WTC11 (cell line): ENCODE results near the gene HSPA12A. TPM values are rescaled to one million over a fixed set of nuclear protein-coding genes. Genes with fewer than 3 reads are reported as not detected.
A peak's percentile ranks its signal among the peaks of the same experiment; 100 is the strongest.

Experiments
- ATAC-seq: fragments of 200-7000 bp; cut with Tn5 transposase; 2 replicates; pipeline ENCODE4 v1.10.0; 2021; ENCODE audit warnings: mild to moderate bottlenecking, moderate library complexity
- CTCF ChIA-PET: fragments of 300-600 bp; sonication (Branson Sonifier 250); formaldehyde crosslinking; loops from one replicate; lab custom pipeline; 2021; ENCODE audit warnings: antibody characterized with exemption; lab: Charles Lee
- POLR2A ChIA-PET: fragments of 350-600 bp; sonication (Branson Sonifier 250); formaldehyde crosslinking; loops from one replicate; lab custom pipeline; 2021; ENCODE audit warnings: antibody characterized with exemption; lab: Charles Lee
- DNase-seq: peaks from one replicate; pipeline ENCODE4 v3.0.0; 2021; ENCODE audit warnings: low spot score
- H3K27ac Mint-ChIP-seq: 2 replicates; pipeline ENCODE4 v1.8.0; 2021; ENCODE audit warnings: mixed read lengths
- H3K27me3 Mint-ChIP-seq: 2 replicates; pipeline ENCODE4 v1.8.0; 2021; ENCODE audit warnings: low read depth, mild to moderate bottlenecking, moderate library complexity, mixed read lengths
- H3K36me3 Mint-ChIP-seq: 2 replicates; pipeline ENCODE4 v1.8.0; 2021; ENCODE audit warnings: mixed read lengths
- H3K4me1 Mint-ChIP-seq: 2 replicates; pipeline ENCODE4 v1.8.0; 2022; ENCODE audit warnings: mixed read lengths
- H3K4me3 Mint-ChIP-seq: 2 replicates; pipeline ENCODE4 v1.8.0; 2021; ENCODE audit warnings: mild to moderate bottlenecking, moderate library complexity, mixed read lengths
- H3K9me3 Mint-ChIP-seq: 2 replicates; pipeline ENCODE4 v1.8.0; 2021; ENCODE audit warnings: mixed read lengths
- ATF1 ChIP-seq: sonication (generic); formaldehyde crosslinking; IDR thresholded peaks from 2 replicates; pipeline ENCODE4 v1.8.1; 2023; ENCODE audit warnings: mild to moderate bottlenecking, moderate library complexity, missing genetic modification reagents
- CREM ChIP-seq: sonication (generic); formaldehyde crosslinking; IDR thresholded peaks from 2 replicates; pipeline ENCODE4 v1.8.1; 2022; ENCODE audit warnings: mild to moderate bottlenecking, missing genetic modification reagents, moderate library complexity
- FOXJ3 ChIP-seq: sonication (generic); formaldehyde crosslinking; IDR thresholded peaks from 2 replicates; pipeline ENCODE4 v1.9.0; 2021; ENCODE audit warnings: missing genetic modification reagents, mild to moderate bottlenecking, borderline replicate concordance
- FOXP1 ChIP-seq: sonication (generic); formaldehyde crosslinking; IDR thresholded peaks from 2 replicates; pipeline ENCODE4 v1.8.0; 2022; ENCODE audit warnings: missing genetic modification reagents, mild to moderate bottlenecking, moderate library complexity, borderline replicate concordance
- IRF2 ChIP-seq: sonication (generic); formaldehyde crosslinking; IDR thresholded peaks from 2 replicates; pipeline ENCODE4 v1.8.0; 2022; ENCODE audit warnings: low read depth, missing genetic modification reagents, borderline replicate concordance
- JAZF1 ChIP-seq: fragments of 250-450 bp; sonication (Bioruptor Pico); IDR thresholded peaks from 2 replicates; pipeline ENCODE4 v1.9.0; 2021; ENCODE audit warnings: moderate library complexity, mild to moderate bottlenecking, inconsistent platforms
- KAT7 ChIP-seq: sonication (generic); formaldehyde crosslinking; IDR thresholded peaks from 2 replicates; pipeline ENCODE4 v1.8.1; 2023; ENCODE audit warnings: missing genetic modification reagents, mild to moderate bottlenecking, borderline replicate concordance
- MLX ChIP-seq: sonication (generic); formaldehyde crosslinking; IDR thresholded peaks from 2 replicates; pipeline ENCODE4 v1.8.1; 2023; ENCODE audit warnings: mild to moderate bottlenecking, missing genetic modification reagents, moderate library complexity
- MYBL2 ChIP-seq: sonication (generic); formaldehyde crosslinking; IDR thresholded peaks from 2 replicates; pipeline ENCODE4 v1.8.1; 2023; ENCODE audit warnings: mild to moderate bottlenecking, moderate library complexity, missing genetic modification reagents
- NFATC4 ChIP-seq: fragments of 250-450 bp; sonication (Bioruptor Pico); IDR thresholded peaks from 2 replicates; pipeline ENCODE4 v1.9.0; 2021; ENCODE audit warnings: mild to moderate bottlenecking
- SP1 ChIP-seq: sonication (generic); formaldehyde crosslinking; conservative IDR thresholded peaks from 2 replicates; pipeline ENCODE4 v1.8.1; 2022; ENCODE audit warnings: missing genetic modification reagents
- ZBTB21 ChIP-seq: sonication (generic); formaldehyde crosslinking; IDR thresholded peaks from 2 replicates; pipeline ENCODE4 v1.8.1; 2023; ENCODE audit warnings: mild to moderate bottlenecking, missing genetic modification reagents, borderline replicate concordance
- ZNF416 ChIP-seq: fragments of 250-450 bp; sonication (Bioruptor Pico); IDR thresholded peaks from 2 replicates; pipeline ENCODE4 v1.9.0; 2021; ENCODE audit warnings: mild to moderate bottlenecking, inconsistent platforms
- ZSCAN18 ChIP-seq: fragments of 250-450 bp; sonication (Bioruptor Pico); IDR thresholded peaks from 2 replicates; pipeline ENCODE4 v2.1.2; 2022; ENCODE audit warnings: mild to moderate bottlenecking, moderate library complexity
- total RNA-seq: library from RNA; stranded (reverse); gene quantifications from 3 replicates; pipeline ENCODE4 v1.2.3, GENCODE V29; 2021
- TF ChIP-seq, protein P1 (sequence below): fragments of 250-450 bp; sonication (Bioruptor Pico); IDR thresholded peaks from 2 replicates; pipeline ENCODE4 v1.8.0; 2021; ENCODE audit warnings: mild to moderate bottlenecking
- TF ChIP-seq, protein P2 (sequence below): sonication (generic); formaldehyde crosslinking; IDR thresholded peaks from 2 replicates; pipeline ENCODE4 v1.8.0; 2023; ENCODE audit warnings: mild to moderate bottlenecking, missing genetic modification reagents
- TF ChIP-seq, protein P3 (sequence below): sonication (generic); formaldehyde crosslinking; IDR thresholded peaks from 2 replicates; pipeline ENCODE4 v1.8.0; 2022; ENCODE audit warnings: mild to moderate bottlenecking, missing genetic modification reagents
- TF ChIP-seq, protein P4 (sequence below): sonication (generic); formaldehyde crosslinking; IDR thresholded peaks from 2 replicates; pipeline ENCODE4 v1.8.1; 2022; ENCODE audit warnings: low read depth, mild to moderate bottlenecking, moderate library complexity, missing genetic modification reagents, borderline replicate concordance

The HSPA12A gene
- total RNA-seq, 1 experiment from 2014 or later = 7.2 TPM

DNA sequence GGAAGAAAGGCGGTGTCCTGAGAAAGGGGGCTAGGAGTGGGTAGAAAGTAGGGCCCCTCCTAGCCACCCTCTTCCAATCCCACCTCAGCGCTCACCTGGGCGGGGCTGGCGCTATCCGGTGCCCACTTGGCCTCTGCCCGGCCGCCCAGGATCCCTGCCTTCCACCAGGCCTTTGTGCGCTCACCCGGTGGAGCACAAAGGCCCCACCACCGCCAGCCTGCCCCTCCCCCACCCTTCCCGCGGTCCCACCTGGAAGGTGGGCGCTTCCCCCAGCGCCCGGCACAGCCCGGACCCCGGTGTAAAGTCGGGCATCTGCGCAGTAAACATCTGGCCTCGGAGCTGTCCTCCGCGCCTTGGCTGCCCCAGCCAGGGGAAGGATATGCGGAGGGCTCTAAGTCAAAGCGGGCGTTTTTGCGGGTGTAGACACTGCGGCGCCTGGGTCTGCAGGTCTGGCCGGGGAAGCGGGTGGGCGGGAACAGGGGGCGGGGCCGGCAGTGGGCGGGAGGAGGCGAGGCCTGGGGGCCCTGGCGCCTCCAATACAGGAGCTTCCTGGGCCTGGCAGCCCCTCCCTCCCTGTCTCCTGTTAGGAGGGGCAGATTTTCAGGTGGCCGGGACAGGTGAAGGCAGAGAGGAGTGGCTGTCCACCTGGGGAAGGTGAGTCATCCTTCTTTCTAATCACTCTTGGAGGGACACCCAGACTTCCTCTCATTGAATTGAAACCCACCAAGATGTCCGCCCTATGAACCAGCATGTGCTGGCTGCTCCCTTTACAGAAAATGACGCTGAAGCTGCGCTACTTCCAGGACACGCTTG is 72.3 kb downstream of the HSPA12A start:
- CTCF ChIA-PET = interaction anchor here (0.8 to 1.8 kb wide), 9 partner anchors 12 to 505 kb away, joined by 3 to 9 read pairs (median 4); no protein-coding TSS in a partner anchor
- H3K27me3 Mint-ChIP-seq = no peaks in the 10 kb centered on the region
- DNase-seq (peak; percentile 83), ATAC-seq (peak; percentile 93)
- peak overlapping the region; percentile 42; the same call in 1 of the 2 replicates for H3K27ac Mint-ChIP-seq
- peaks cover 6% of the 10 kb centered on the region for H3K9me3 Mint-ChIP-seq
- peaks cover 19% of the 10 kb centered on the region for H3K36me3 Mint-ChIP-seq
- POLR2A ChIA-PET = interaction anchor here (0.7 kb wide), 1 partner anchor 118 kb away, joined by 3 read pairs; no protein-coding TSS in a partner anchor
- TF ChIP-seq ZNF416 (CRISPR knock-in tag) = no peak
- no peak for TF ChIP-seq FOXP1 (CRISPR knock-in tag)
- TF ChIP-seq, protein P1, sequence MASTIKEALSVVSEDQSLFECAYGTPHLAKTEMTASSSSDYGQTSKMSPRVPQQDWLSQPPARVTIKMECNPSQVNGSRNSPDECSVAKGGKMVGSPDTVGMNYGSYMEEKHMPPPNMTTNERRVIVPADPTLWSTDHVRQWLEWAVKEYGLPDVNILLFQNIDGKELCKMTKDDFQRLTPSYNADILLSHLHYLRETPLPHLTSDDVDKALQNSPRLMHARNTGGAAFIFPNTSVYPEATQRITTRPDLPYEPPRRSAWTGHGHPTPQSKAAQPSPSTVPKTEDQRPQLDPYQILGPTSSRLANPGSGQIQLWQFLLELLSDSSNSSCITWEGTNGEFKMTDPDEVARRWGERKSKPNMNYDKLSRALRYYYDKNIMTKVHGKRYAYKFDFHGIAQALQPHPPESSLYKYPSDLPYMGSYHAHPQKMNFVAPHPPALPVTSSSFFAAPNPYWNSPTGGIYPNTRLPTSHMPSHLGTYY (CRISPR knock-in tag) = no peak
- TF ChIP-seq, protein P2, sequence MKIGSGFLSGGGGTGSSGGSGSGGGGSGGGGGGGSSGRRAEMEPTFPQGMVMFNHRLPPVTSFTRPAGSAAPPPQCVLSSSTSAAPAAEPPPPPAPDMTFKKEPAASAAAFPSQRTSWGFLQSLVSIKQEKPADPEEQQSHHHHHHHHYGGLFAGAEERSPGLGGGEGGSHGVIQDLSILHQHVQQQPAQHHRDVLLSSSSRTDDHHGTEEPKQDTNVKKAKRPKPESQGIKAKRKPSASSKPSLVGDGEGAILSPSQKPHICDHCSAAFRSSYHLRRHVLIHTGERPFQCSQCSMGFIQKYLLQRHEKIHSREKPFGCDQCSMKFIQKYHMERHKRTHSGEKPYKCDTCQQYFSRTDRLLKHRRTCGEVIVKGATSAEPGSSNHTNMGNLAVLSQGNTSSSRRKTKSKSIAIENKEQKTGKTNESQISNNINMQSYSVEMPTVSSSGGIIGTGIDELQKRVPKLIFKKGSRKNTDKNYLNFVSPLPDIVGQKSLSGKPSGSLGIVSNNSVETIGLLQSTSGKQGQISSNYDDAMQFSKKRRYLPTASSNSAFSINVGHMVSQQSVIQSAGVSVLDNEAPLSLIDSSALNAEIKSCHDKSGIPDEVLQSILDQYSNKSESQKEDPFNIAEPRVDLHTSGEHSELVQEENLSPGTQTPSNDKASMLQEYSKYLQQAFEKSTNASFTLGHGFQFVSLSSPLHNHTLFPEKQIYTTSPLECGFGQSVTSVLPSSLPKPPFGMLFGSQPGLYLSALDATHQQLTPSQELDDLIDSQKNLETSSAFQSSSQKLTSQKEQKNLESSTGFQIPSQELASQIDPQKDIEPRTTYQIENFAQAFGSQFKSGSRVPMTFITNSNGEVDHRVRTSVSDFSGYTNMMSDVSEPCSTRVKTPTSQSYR (CRISPR knock-in tag) = no peak
- no peak for TF ChIP-seq MLX (CRISPR knock-in tag)
- no peak for TF ChIP-seq FOXJ3
- no peak for TF ChIP-seq SP1 (CRISPR knock-in tag)
- no peak for TF ChIP-seq JAZF1 (CRISPR knock-in tag)
- TF ChIP-seq MYBL2 (CRISPR knock-in tag) = peak; percentile 30; the same call in 1 of the 2 replicates
- TF ChIP-seq KAT7 (CRISPR knock-in tag) = 0 out of 2 replicates have a peak, but pooled peaks have one; percentile 36
- no peak for TF ChIP-seq ATF1 (CRISPR knock-in tag)
- TF ChIP-seq, protein P3, sequence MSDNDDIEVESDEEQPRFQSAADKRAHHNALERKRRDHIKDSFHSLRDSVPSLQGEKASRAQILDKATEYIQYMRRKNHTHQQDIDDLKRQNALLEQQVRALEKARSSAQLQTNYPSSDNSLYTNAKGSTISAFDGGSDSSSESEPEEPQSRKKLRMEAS (CRISPR knock-in tag) = peak; percentile 54; the same call in 1 of the 2 replicates
- TF ChIP-seq IRF2 (CRISPR knock-in tag) = no peak
- no peak for TF ChIP-seq CREM (CRISPR knock-in tag)
- TF ChIP-seq NFATC4 (CRISPR knock-in tag) = no peak
- peak overlapping the region; percentile 75 for H3K4me3 Mint-ChIP-seq
- peaks cover 34% of the 10 kb centered on the region for H3K4me1 Mint-ChIP-seq

DNA sequence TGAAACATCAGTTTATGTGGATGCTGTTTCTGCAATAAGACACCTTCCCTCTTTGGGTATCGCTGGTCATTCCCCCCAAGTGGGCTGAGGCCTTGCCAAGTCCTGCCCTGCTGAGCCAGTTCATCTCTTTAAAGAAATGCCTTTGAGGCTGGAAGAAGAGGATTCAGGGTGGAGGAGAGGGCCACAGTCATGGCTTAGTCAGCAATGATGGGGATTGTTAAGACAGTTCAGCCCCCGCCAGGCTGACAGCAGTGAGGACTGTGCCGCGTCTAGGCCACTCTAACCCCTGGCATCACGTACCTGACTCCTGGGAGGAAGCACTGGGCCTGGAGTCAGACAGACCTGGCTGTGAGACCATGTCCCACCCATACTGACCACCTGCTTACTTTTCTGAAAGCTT is 73.3 kb downstream of the HSPA12A start:
- CTCF ChIA-PET = interaction anchor here (0.8 kb wide), 1 partner anchor 493 kb away, joined by 3 read pairs; no protein-coding TSS in a partner anchor
- TF ChIP-seq ZSCAN18 = no peak
- TF ChIP-seq, protein P4, sequence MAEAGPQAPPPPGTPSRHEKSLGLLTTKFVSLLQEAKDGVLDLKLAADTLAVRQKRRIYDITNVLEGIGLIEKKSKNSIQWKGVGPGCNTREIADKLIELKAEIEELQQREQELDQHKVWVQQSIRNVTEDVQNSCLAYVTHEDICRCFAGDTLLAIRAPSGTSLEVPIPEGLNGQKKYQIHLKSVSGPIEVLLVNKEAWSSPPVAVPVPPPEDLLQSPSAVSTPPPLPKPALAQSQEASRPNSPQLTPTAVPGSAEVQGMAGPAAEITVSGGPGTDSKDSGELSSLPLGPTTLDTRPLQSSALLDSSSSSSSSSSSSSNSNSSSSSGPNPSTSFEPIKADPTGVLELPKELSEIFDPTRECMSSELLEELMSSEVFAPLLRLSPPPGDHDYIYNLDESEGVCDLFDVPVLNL (CRISPR knock-in tag) = no peak
- TF ChIP-seq, protein P3 (CRISPR knock-in tag) = no peak
- no peak for TF ChIP-seq ZBTB21 (CRISPR knock-in tag)
- Mint-ChIP-seq H3K9me3 (peaks cover 6% of the 10 kb centered on the region), H3K27me3 (no peaks in the 10 kb centered on the region), H3K4me3 (peak overlapping the region; percentile 75), H3K27ac (no peak overlapping the region), H3K36me3 (peaks cover 22% of the 10 kb centered on the region), H3K4me1 (peaks cover 40% of the 10 kb centered on the region)
- POLR2A ChIA-PET = no interaction called here
- no peak for ATAC-seq
- no peak for DNase-seq
